Measurements from ENCODE around the gene GAS7.

Gene GAS7

GRCh38 chr17:9916108-9916507, 282.3 kb downstream of the GAS7 start:
- TF ChIP-seq GATA1 (IDR thresholded peaks at IDR 0.05; ENCODE audit: low read depth, low read length), result no peak
- no peak for TF ChIP-seq POLR2A (IDR thresholded peaks at IDR 0.05; ENCODE audit: low read length)

GRCh38 chr17:9913476-9913875, 284.9 kb downstream of the GAS7 start:
- TF ChIP-seq POLR2A (IDR thresholded peaks at IDR 0.05; ENCODE audit: low read length) (no peak), GATA1 (IDR thresholded peaks at IDR 0.05; ENCODE audit: low read depth, low read length) (no peak)
- DNase-seq, result no peak

More at GRCh38 chr17:9916108-9916507, 282.3 kb downstream of the GAS7 start:
- DNase-seq, result no peak

- TF ChIP-seq GATA1 (IDR thresholded peaks at IDR 0.05; ENCODE audit: low read depth, low read length) (no peak), POLR2A (IDR thresholded peaks at IDR 0.05; ENCODE audit: low read length) (no peak)
Observed at GRCh38 chr17:9912121-9913099, 286.0 kb downstream of the GAS7 start.

GRCh38 chr17:9911089-9911488, 287.3 kb downstream of the GAS7 start:
- TF ChIP-seq GATA1 (IDR thresholded peaks at IDR 0.05; ENCODE audit: low read depth, low read length), result no peak
- TF ChIP-seq POLR2A (IDR thresholded peaks at IDR 0.05; ENCODE audit: low read length), result no peak
- DNase-seq, result no peak

More at GRCh38 chr17:9912121-9913099, 286.0 kb downstream of the GAS7 start:
- DNase-seq, result no peak

GRCh38 chr17:9908649-9909042, 289.8 kb downstream of the GAS7 start:
- no peak for DNase-seq
- TF ChIP-seq POLR2A (IDR thresholded peaks at IDR 0.05; ENCODE audit: low read length) (no peak), GATA1 (IDR thresholded peaks at IDR 0.05; ENCODE audit: low read depth, low read length) (no peak)

GRCh38 chr17:9907883-9908648, 290.3 kb downstream of the GAS7 start:
- no peak for DNase-seq
- TF ChIP-seq POLR2A (IDR thresholded peaks at IDR 0.05; ENCODE audit: low read length) (no peak), GATA1 (IDR thresholded peaks at IDR 0.05; ENCODE audit: low read depth, low read length) (no peak)

- TF ChIP-seq POLR2A (IDR thresholded peaks at IDR 0.05; ENCODE audit: low read length) (no peak), GATA1 (IDR thresholded peaks at IDR 0.05; ENCODE audit: low read depth, low read length) (no peak)
- no peak for DNase-seq
Observed at GRCh38 chr17:9907131-9907530, 291.3 kb downstream of the GAS7 start.

GRCh38 chr17:9906616-9907015, 291.8 kb downstream of the GAS7 start:
- no peak for DNase-seq

GRCh38 chr17:9905902-9906301, 292.5 kb downstream of the GAS7 start:
- peak; percentile 17 to 22 for DNase-seq
- TF ChIP-seq POLR2A (IDR thresholded peaks at IDR 0.05; ENCODE audit: low read length) (no peak), GATA1 (IDR thresholded peaks at IDR 0.05; ENCODE audit: low read depth, low read length) (no peak)

More at GRCh38 chr17:9906616-9907015, 291.8 kb downstream of the GAS7 start:
- TF ChIP-seq POLR2A (IDR thresholded peaks at IDR 0.05; ENCODE audit: low read length) (no peak), GATA1 (IDR thresholded peaks at IDR 0.05; ENCODE audit: low read depth, low read length) (no peak)

- DNase-seq, result no peak
- no peak for TF ChIP-seq GATA1 (IDR thresholded peaks at IDR 0.05; ENCODE audit: low read depth, low read length)
- no peak for TF ChIP-seq POLR2A (IDR thresholded peaks at IDR 0.05; ENCODE audit: low read length)
Observed at GRCh38 chr17:9905078-9905415, 293.4 kb downstream of the GAS7 start, which contains the start of gene RCVRN. Gene RCVRN, minus strand, starts transcription at chr17:9905271. Its CDS starts 91 bp downstream, at chr17:9905180.

- no peak for DNase-seq
- TF ChIP-seq GATA1 (IDR thresholded peaks at IDR 0.05; ENCODE audit: low read depth, low read length) (no peak), POLR2A (IDR thresholded peaks at IDR 0.05; ENCODE audit: low read length) (no peak)
Observed at GRCh38 chr17:9904277-9905077, 293.9 kb downstream of the GAS7 start.

- no peak for DNase-seq
- TF ChIP-seq POLR2A (IDR thresholded peaks at IDR 0.05; ENCODE audit: low read length) (no peak), GATA1 (IDR thresholded peaks at IDR 0.05; ENCODE audit: low read depth, low read length) (no peak)
Observed at GRCh38 chr17:9902120-9902519, 296.3 kb downstream of the GAS7 start.

- no peak for TF ChIP-seq GATA1 (IDR thresholded peaks at IDR 0.05; ENCODE audit: low read depth, low read length)
- TF ChIP-seq POLR2A (IDR thresholded peaks at IDR 0.05; ENCODE audit: low read length), result no peak
- DNase-seq, result no peak
Observed at GRCh38 chr17:9900784-9901183, 297.6 kb downstream of the GAS7 start.
